M059J (cell line): ENCODE results near the gene SPOCK3. TPM values are rescaled to one million over a fixed set of nuclear protein-coding genes. Genes with fewer than 3 reads are reported as not detected.
"Not testable (repeated sequence)": the region's sequence is repeated elsewhere in the genome, so short reads cannot be mapped to it uniquely, and the experiment has no call there.

Experiments
- DNase-seq: peaks from one replicate; pipeline ENCODE4 v3.0.0-alpha.2; 2012; ENCODE audit warnings: low read depth
- total RNA-seq: library from RNA; depleted of rRNA; stranded (reverse); fragments of >200 nt; shearing (Covaris generic); gene quantifications from 2 replicates; pipeline ENCODE4 v1.2.3, GENCODE V29; 2014

SPOCK3 gene
- total RNA-seq, 1 experiment from 2014 or later: 0.81 TPM

- no peak for DNase-seq
These were observed 410.4 kb downstream of the SPOCK3 start for GRCh38 chr4:166823848-166824247.

- peak; percentile 48 for DNase-seq
These were observed 411.2 kb downstream of the SPOCK3 start for GRCh38 chr4:166823126-166823525.

GRCh38 chr4:166822386-166822785 lies 411.9 kb downstream of the SPOCK3 start:
- DNase-seq: no peak

- peak; percentile 81 for DNase-seq
These were observed 417.4 kb downstream of the SPOCK3 start for GRCh38 chr4:166816890-166817289.

- DNase-seq: no peak
These were observed 425.9 kb downstream of the SPOCK3 start for GRCh38 chr4:166808380-166808779.

- no peak for DNase-seq
These were observed 431.9 kb downstream of the SPOCK3 start for GRCh38 chr4:166802346-166802745.

- no peak for DNase-seq
These were observed 436.2 kb downstream of the SPOCK3 start for GRCh38 chr4:166798126-166798525.

- DNase-seq: no peak
These were observed 456.5 kb downstream of the SPOCK3 start for GRCh38 chr4:166777760-166778159.

GRCh38 chr4:166763018-166763417 lies 471.3 kb downstream of the SPOCK3 start:
- DNase-seq: no peak

- no peak for DNase-seq
These were observed 492.6 kb downstream of the SPOCK3 start for GRCh38 chr4:166741742-166742141.

- DNase-seq: not testable (repeated sequence)
These were observed 495.1 kb downstream of the SPOCK3 start for GRCh38 chr4:166739215-166739614.

- no peak for DNase-seq
These were observed 496.9 kb downstream of the SPOCK3 start for GRCh38 chr4:166737430-166737829.

- DNase-seq: no peak
These were observed 498.7 kb downstream of the SPOCK3 start for GRCh38 chr4:166735553-166735952.

GRCh38 chr4:166734797-166735196 lies 499.5 kb downstream of the SPOCK3 start:
- no peak for DNase-seq

GRCh38 chr4:166733686-166734085 lies 500.6 kb downstream of the SPOCK3 start:
- DNase-seq: no peak

- DNase-seq: no peak
These were observed 507.5 kb downstream of the SPOCK3 start for GRCh38 chr4:166726832-166727231.

- DNase-seq: no peak
These were observed 509.9 kb downstream of the SPOCK3 start for GRCh38 chr4:166724369-166724768.

- DNase-seq: no peak
These were observed 510.7 kb downstream of the SPOCK3 start for GRCh38 chr4:166723532-166724140.

GRCh38 chr4:166715748-166716713 lies 518.3 kb downstream of the SPOCK3 start:
- not testable (repeated sequence) for DNase-seq

- no peak for DNase-seq
These were observed 533.7 kb downstream of the SPOCK3 start for GRCh38 chr4:166700592-166700991.

GRCh38 chr4:166688835-166689234 lies 545.5 kb downstream of the SPOCK3 start:
- DNase-seq: no peak

GRCh38 chr4:166687828-166688227 lies 546.5 kb downstream of the SPOCK3 start:
- DNase-seq: no peak
